ENCODE data around the gene MAST3.

Gene MAST3

DNA sequence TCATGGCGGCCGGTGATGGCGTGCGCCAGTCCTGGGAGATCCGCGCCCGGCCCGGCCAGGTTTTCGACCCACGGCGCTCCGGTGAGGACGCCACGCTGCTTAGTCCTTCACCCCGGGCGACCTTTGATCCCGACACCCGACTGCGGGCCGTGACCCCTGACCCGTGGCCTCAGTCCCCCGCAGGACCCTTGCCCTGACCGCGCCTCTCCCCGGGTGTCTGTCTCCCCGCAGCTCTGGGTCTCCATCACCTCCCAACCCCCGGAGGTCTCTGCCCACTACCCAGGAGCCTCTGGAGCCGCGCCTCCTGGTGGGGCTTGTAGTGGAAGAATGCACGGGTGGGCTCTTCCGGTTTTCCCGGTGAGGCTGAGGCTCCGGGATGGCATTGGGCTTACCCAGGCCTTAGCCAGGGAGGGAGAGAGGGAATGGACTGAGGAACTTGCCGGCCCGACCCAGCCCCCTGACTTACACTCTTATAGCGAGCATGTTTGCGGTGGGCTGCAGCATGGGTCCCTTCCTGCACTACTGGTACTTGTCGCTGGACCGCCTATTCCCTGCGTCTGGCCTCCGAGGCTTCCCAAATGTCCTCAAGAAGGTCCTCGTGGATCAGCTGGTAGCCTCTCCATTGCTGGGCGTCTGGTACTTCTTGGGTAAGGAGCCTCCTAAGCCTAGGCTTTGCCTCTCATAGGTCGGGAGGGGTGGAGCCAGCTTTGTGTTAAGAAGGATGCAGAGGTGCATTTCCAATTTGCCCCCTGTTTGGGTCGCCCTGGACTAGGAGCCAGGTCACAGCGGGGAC, 96.0 kb downstream of the MAST3 start:
- DNase-seq = peak; percentile 39

DNA sequence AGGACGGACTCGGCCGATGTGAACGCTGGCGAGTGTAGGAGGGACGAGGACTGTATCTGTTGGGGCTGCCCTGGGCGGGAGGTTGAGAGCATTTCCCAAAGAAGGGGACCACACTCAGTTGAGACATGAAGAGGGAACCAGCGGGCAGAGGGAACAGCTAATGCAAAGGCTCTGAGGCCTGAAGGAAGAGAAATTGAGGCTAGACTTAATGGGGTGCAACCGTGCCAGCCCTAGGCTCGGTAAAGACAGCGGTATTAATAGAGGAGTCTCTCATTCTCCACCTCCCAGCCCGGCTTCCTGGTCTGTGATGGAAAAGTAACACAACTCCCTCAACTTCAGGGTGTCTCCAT, 96.6 kb downstream of the MAST3 start:
- no peak for DNase-seq

DNA sequence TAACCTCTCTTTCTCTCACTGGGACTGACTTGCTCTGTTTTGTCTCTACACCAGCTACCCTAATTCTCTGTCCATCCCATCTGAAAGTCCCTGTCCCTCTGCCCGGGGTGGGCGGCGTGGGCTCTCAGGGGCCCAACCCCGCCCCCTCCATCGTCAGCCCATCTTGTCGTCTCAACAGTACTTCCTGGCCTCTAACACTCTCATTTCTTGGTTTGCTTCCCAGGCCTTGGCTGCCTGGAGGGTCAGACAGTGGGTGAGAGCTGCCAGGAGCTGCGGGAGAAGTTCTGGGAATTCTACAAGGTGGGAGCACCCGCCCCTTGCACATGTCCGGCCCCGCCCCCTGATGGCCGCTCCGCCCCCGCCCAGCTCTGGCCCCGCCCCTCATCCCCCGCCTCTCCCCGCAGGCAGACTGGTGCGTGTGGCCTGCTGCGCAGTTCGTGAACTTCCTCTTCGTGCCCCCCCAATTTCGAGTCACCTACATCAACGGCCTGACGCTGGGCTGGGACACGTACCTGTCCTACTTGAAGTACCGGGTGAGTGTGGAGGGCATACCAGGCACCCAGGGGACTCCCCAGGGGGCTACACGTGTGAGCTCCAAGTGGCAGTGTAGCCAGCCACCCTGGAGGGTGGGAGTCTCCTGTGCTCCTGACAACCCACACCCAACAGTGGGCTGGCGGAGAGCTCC, 97.1 kb downstream of the MAST3 start:
- DNase-seq = no peak

DNA sequence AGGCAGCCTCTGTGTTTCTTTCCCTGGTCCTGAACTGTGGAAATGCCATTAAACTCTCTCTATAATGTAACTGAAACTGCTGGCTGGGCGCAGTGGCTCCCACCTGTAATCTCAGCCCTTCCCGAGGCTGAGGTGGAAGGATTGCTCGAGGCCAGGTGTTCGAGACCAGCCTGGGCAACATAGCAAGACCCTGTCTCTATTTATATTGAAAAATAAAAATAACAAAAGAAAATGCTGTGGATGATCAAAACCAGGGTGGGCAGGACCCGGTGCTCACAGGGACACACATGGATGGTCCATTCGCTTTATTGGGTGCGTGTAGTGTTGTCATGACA, 98.9 kb downstream of the MAST3 start:
- DNase-seq = no peak

DNA sequence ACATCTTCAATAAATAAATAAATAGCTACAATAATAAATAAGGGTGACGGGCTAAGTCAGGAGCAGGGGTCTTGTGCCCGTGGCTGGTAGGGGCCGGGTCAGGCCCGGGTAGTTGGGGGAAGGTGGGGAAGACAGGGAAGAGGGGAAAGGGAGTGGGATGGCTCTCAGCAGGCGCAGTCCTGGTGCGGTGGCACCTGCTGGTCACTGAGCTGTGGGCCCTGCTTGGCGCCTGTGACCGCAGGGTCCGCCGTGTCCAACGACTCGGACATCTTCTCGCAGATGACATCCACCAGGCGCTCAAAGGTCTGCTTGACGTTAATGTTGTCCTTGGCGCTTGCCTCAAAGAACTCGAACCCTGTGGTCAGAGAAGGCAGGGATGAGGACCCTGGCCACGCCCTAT, 99.7 kb downstream of the MAST3 start:
- no peak for DNase-seq

DNA sequence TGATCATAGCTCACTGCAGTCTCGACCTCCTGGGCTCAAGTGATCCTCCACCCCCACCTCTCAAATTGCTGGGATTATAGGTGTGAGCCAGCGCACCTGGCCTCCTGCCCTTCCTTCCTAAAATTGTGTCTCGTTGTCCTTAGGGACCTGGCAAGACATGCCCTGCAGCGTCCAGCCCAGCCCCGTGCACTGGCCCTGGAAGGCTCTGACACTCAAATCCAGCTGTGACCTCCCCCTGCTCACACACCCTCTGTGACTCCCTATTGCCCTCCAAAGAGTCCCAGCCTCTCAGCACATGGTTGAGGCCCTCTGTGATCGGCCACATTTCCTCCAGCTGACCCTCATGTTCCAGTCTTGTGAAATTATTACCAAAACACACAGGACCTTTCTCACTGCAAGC, 100.4 kb downstream of the MAST3 start:
- DNase-seq = no peak

DNA sequence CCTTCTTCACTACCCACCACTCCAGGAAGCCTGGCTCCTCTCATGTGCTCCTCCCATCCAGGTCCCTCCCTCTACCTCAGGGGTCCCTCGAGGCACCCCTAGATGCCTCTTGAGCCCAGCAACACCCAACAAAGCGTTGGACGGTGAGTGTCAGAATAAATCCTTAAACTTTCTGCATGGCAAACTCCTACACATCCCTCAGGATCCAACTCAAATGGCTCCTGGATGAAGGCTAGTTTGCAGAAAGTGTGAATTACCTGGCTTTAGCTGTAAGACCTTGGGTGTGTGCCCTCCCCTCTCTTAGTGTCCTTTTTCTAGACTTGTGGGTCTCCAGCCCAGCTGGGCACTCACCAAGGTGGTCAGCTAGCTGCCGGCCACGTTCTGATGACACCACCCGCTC, 100.8 kb downstream of the MAST3 start:
- no peak for DNase-seq

All from hematopoietic multipotent progenitor cell treated with erythropoietin and hydrocortisone succinate and interleukin-3 and kit ligand, for 8 days (in vitro differentiated cells).